Peyer's patch (tissue), 4 donors: Measurements from ENCODE around the gene PDLIM5.

Source experiments
- CTCF ChIP-seq, 6 experiments: fragments of 450-650 bp in 4 of 6; fragments of 200-600 bp in 2 of 6; sonication (generic) in 1 of 6; IDR thresholded peaks; one replicate each; pipeline ENCODE4 v1.5.1; 2017 to 2019; ENCODE audit warnings: antibody characterized with exemption in 6 of 6, mild to moderate bottlenecking in 3 of 6, moderate library complexity in 1 of 6
- POLR2A ChIP-seq, 2 donors: fragments of 450-650 bp; IDR thresholded peaks; one replicate each; pipeline ENCODE4 v1.5.1; 2017; ENCODE audit warnings: antibody characterized with exemption in 2 of 2, mild to moderate bottlenecking in 2 of 2, moderate library complexity in 2 of 2

GRCh38 chr4:94419956-94420355 is 31.8 kb upstream of the PDLIM5 start:
- no peak for TF ChIP-seq CTCF (IDR thresholded peaks at IDR 0.05)
- TF ChIP-seq POLR2A (IDR thresholded peaks at IDR 0.05): no peak
